Measurements from ENCODE around the gene TGM5.

DNA sequence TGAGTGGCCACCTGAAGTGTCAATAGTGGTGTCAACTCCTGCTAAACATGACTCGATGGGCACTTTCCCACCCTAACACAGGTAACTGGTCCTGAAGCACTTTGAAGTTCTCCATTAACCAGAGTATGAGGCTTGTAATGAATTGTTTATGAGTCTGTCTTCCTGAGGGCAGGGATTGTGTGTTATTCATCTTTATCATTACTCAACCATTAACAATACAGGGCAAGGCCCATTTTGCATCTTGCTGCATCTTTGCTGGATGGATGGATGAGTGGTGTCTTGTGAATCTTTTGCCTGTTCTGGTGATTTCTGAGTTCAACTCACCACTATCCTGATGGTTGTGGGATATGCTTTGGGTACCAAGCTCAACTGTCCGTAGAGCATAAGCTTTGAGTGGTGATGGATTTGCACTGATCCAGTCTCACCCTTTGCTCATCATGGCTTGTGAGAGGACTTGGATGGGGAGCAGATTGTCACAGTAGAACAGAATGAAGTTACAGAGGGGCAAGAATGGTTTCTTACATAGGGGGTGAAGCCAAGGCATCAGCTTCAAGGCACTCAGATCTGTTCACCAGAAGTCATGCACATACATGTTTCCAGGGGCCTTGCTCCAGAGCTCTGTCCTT, 23.6 kb downstream of the TGM5 start:
- TF ChIP-seq CTCF (IDR thresholded peaks at IDR 0.05), result no peak
- TF ChIP-seq POLR2A (IDR thresholded peaks at IDR 0.05), result no peak
- TF ChIP-seq POLR2AphosphoS5 (IDR thresholded peaks at IDR 0.05), result no peak
